ENCODE results near the gene SBF2. TPM values are rescaled to one million over a fixed set of nuclear protein-coding genes. Genes with fewer than 3 reads are reported as not detected.

SBF2 gene
- total RNA-seq, 2 experiments from 2014 or later: 14.2 to 15.2 TPM

- H3K4me1 ChIP-seq (ENCODE audit: insufficient read depth, low read length): no peaks in the 10 kb centered on the region
- intact Hi-C loops (cut with DNase I, micrococcal nuclease): no loop called here
- Mint-ChIP-seq H3K4me3 (no peak overlapping the region), H3K27ac (no peak overlapping the region), H3K27me3 (no peaks in the 10 kb centered on the region), H3K4me1 (ENCODE audit: low read depth) (no peaks in the 10 kb centered on the region), H3K36me3 (ENCODE audit: low read depth) (no peaks in the 10 kb centered on the region), H3K9me3 (no peaks in the 10 kb centered on the region)
- no peak overlapping the region for H3K27ac ChIP-seq (ENCODE audit: low read depth in 1 of 2, low read length in 2 of 2)
- DNase-seq: no peak
- H3K9me3 ChIP-seq (ENCODE audit: control insufficient read depth in 1 of 2, insufficient read depth in 1 of 2, low read length in 2 of 2): no peaks in the 10 kb centered on the region
- ChIA-PET CTCF (no interaction called here), POLR2A (no interaction called here)
- no peaks in the 10 kb centered on the region for H3K27me3 ChIP-seq (ENCODE audit: control insufficient read depth in 1 of 2, insufficient read depth in 2 of 2, low read length in 2 of 2)
- no peak for ATAC-seq (ENCODE audit: poor library complexity)
- H3K36me3 ChIP-seq (ENCODE audit: insufficient read depth, low read length): no peaks in the 10 kb centered on the region
- no peak overlapping the region for H3K4me3 ChIP-seq (ENCODE audit: low read length)
- TF ChIP-seq, protein P1, sequence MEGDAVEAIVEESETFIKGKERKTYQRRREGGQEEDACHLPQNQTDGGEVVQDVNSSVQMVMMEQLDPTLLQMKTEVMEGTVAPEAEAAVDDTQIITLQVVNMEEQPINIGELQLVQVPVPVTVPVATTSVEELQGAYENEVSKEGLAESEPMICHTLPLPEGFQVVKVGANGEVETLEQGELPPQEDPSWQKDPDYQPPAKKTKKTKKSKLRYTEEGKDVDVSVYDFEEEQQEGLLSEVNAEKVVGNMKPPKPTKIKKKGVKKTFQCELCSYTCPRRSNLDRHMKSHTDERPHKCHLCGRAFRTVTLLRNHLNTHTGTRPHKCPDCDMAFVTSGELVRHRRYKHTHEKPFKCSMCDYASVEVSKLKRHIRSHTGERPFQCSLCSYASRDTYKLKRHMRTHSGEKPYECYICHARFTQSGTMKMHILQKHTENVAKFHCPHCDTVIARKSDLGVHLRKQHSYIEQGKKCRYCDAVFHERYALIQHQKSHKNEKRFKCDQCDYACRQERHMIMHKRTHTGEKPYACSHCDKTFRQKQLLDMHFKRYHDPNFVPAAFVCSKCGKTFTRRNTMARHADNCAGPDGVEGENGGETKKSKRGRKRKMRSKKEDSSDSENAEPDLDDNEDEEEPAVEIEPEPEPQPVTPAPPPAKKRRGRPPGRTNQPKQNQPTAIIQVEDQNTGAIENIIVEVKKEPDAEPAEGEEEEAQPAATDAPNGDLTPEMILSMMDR (IDR thresholded peaks at IDR 0.05): no peak
Measured at GRCh38 chr11:10243896-10244575, 50.0 kb downstream of the SBF2 start.

DNA sequence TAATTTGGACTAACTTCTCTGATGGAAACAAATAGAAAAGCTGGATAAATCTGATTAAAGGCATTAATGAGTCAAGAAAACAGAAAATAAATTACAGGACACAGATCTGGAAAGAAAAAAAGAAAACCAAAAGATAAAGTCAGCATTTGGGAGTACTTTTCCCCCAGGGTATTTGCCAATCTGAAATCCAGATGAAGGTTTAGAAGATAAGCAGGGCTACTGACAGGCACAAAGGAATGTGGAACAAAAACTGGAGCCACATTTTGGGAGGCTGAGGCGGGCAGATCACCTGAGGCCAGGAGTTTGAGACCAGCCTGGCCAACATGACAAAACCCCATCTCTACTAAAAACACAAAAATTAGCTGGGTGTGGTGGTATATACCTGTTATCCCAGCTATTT, 57.2 kb downstream of the SBF2 start:
- Histone ChIP-seq H3K36me3 (ENCODE audit: insufficient read depth, low read length) (no peaks in the 10 kb centered on the region), H3K27me3 (ENCODE audit: control insufficient read depth in 1 of 2, insufficient read depth in 2 of 2, low read length in 2 of 2) (no peaks in the 10 kb centered on the region), H3K9me3 (ENCODE audit: control insufficient read depth in 1 of 2, insufficient read depth in 1 of 2, low read length in 2 of 2) (peaks cover 0 to 5% of the 10 kb centered on the region in 2 experiments), H3K4me3 (ENCODE audit: low read length) (no peak overlapping the region), H3K27ac (ENCODE audit: low read depth in 1 of 2, low read length in 2 of 2) (no peak overlapping the region), H3K4me1 (ENCODE audit: insufficient read depth, low read length) (no peaks in the 10 kb centered on the region)
- Mint-ChIP-seq H3K36me3 (ENCODE audit: low read depth) (no peaks in the 10 kb centered on the region), H3K27me3 (no peaks in the 10 kb centered on the region), H3K4me1 (ENCODE audit: low read depth) (no peaks in the 10 kb centered on the region), H3K4me3 (no peak overlapping the region), H3K9me3 (no peaks in the 10 kb centered on the region), H3K27ac (no peak overlapping the region)
- ATAC-seq (ENCODE audit: poor library complexity) (no peak), DNase-seq (no peak)
- CTCF ChIA-PET: no interaction called here
- POLR2A ChIA-PET: no interaction called here
- intact Hi-C loops (cut with DNase I, micrococcal nuclease): no loop called here
- TF ChIP-seq, protein P1 (IDR thresholded peaks at IDR 0.05): no peak

GRCh38 chr11:10233581-10233980, 60.4 kb downstream of the SBF2 start:
- no peaks in the 10 kb centered on the region for H3K9me3 Mint-ChIP-seq
- H3K4me1 ChIP-seq (ENCODE audit: insufficient read depth, low read length): no peaks in the 10 kb centered on the region
- H3K9me3 ChIP-seq (ENCODE audit: control insufficient read depth in 1 of 2, insufficient read depth in 1 of 2, low read length in 2 of 2): peaks cover 0 to 5% of the 10 kb centered on the region in 2 experiments
- no peaks in the 10 kb centered on the region for H3K36me3 ChIP-seq (ENCODE audit: insufficient read depth, low read length)
- no peak overlapping the region for H3K27ac Mint-ChIP-seq
- H3K27me3 ChIP-seq (ENCODE audit: control insufficient read depth in 1 of 2, insufficient read depth in 2 of 2, low read length in 2 of 2): no peaks in the 10 kb centered on the region
- CTCF ChIA-PET: no interaction called here
- intact Hi-C loops (cut with DNase I, micrococcal nuclease): no loop called here
- TF ChIP-seq, protein P1 (IDR thresholded peaks at IDR 0.05): no peak
- H3K27me3 Mint-ChIP-seq: no peaks in the 10 kb centered on the region
- H3K4me1 Mint-ChIP-seq (ENCODE audit: low read depth): no peaks in the 10 kb centered on the region
- no peak overlapping the region for H3K27ac ChIP-seq (ENCODE audit: low read depth in 1 of 2, low read length in 2 of 2)
- ATAC-seq (ENCODE audit: poor library complexity) (no peak), DNase-seq (no peak)
- no peak overlapping the region for H3K4me3 Mint-ChIP-seq
- POLR2A ChIA-PET: interaction anchor here (0.6 kb wide), 1 partner anchor 906 kb away, joined by 3 read pairs; no protein-coding TSS in a partner anchor
- H3K4me3 ChIP-seq (ENCODE audit: low read length): no peak overlapping the region
- no peaks in the 10 kb centered on the region for H3K36me3 Mint-ChIP-seq (ENCODE audit: low read depth)
